K562 (cell line): ENCODE measurements around the gene PLA2G4A. TPM values are rescaled to one million over a fixed set of nuclear protein-coding genes. Genes with fewer than 3 reads are reported as not detected.

Source experiments
- ATAC-seq: fragments of 200-7000 bp; cut with Tn5 transposase; 3 replicates; pipeline ENCODE4 v1.9.1; 2020; ENCODE audit warnings: moderate library complexity
- BruUV-seq: library from RNA; stranded (reverse); fragments of 400-500 nt; replicated peaks from 2 replicates; lab custom pipeline; 2021; lab: Mats Ljungman, UMichigan
- CTCF ChIA-PET: fragments of 300-600 bp; formaldehyde crosslinking; extraction: SDS; loops from one replicate; lab custom pipeline; 2021; ENCODE audit warnings: low intra/inter-chr PET ratio; lab: Yijun Ruan, JAX
- POLR2A ChIA-PET: fragments of 300-600, 350-650 bp; sonication (Branson Sonifier 250); formaldehyde crosslinking; extraction: SDS; loops from one replicate; lab custom pipeline; 2021; ENCODE audit warnings: antibody characterized with exemption, inconsistent platforms; lab: Yijun Ruan, JAX
- DNase-seq, 4 experiments: peaks; one replicate each; pipeline versions ENCODE4 v3.0.0 to v3.0.0-alpha.2; 2011 to 2018; ENCODE audit warnings: low spot score in 3 of 4, mixed read lengths in 3 of 4; ENCODE audit errors: extremely low read depth in 1 of 4
- FAIRE-seq: peaks from 2 replicates; lab custom pipeline; 2011; peaks lifted over from hg19 to GRCh38; lab: Jason Lieb, UNC
- H2AFZ ChIP-seq: 2 replicates; pipeline ENCODE4 v1.6.0; 2011; ENCODE audit warnings: low read depth, low read length, control low read depth, inconsistent platforms
- H3K27ac ChIP-seq: fragments of 200-600 bp; 3 replicates; pipeline ENCODE4 v1.8.0; 2011; ENCODE audit warnings: low read depth, mild to moderate bottlenecking, control low read depth, inconsistent platforms, low read length, moderate library complexity, mixed read lengths; ENCODE audit errors: extremely low read depth
- H3K27me3 ChIP-seq, 2 experiments: fragments of 300-600 bp in 1 of 2; 2 replicates in 1 of 2; 3 replicates in 1 of 2; pipeline versions ENCODE4 v1.6.0 to v1.8.0; 2011; ENCODE audit warnings: inconsistent platforms in 2 of 2, low read length in 2 of 2, mild to moderate bottlenecking in 1 of 2, mixed read lengths in 1 of 2, moderate library complexity in 1 of 2; ENCODE audit not compliant: control insufficient read depth in 2 of 2, insufficient read depth in 2 of 2
- H3K36me3 ChIP-seq: fragments of 300-600 bp; 3 replicates; pipeline ENCODE4 v1.8.0; 2011; ENCODE audit warnings: mild to moderate bottlenecking, low read length, inconsistent platforms; ENCODE audit not compliant: control insufficient read depth, insufficient read depth
- H3K4me1 ChIP-seq, 2 experiments: fragments of 200-600 bp in 1 of 2; replicated peaks in 1 of 2; 2 replicates in 1 of 2; 3 replicates in 1 of 2; pipeline versions ENCODE4 v1.5.1 to v1.8.0; 2011; ENCODE audit warnings: inconsistent platforms in 2 of 2, low read length in 2 of 2, mild to moderate bottlenecking in 1 of 2, mixed read lengths in 1 of 2, moderate library complexity in 1 of 2; ENCODE audit not compliant: control insufficient read depth in 2 of 2, insufficient read depth in 2 of 2
- H3K4me2 ChIP-seq: 2 replicates; pipeline ENCODE4 v1.6.1; 2011; ENCODE audit warnings: low read length, control low read depth, inconsistent platforms, mixed read lengths; ENCODE audit not compliant: insufficient read depth
- H3K4me3 ChIP-seq: fragments of 200-600 bp; sonication (generic), shearing (Covaris generic); 2 replicates; pipeline ENCODE4 v1.5.1; 2016; ENCODE audit warnings: control low read depth, inconsistent platforms
- H3K79me2 ChIP-seq: fragments of 200-600 bp; 3 replicates; pipeline ENCODE4 v1.8.0; 2011; ENCODE audit warnings: low read length, inconsistent platforms; ENCODE audit not compliant: control insufficient read depth, insufficient read depth
- H3K9ac ChIP-seq, 2 experiments: 2 replicates each; pipeline versions ENCODE4 v1.6.0 to v1.6.1; 2011; ENCODE audit warnings: low read depth in 2 of 2, low read length in 2 of 2, control low read depth in 1 of 2, inconsistent platforms in 1 of 2, mild to moderate bottlenecking in 1 of 2, mixed read lengths in 1 of 2; ENCODE audit not compliant: insufficient read depth in 1 of 2
- H3K9me1 ChIP-seq: one replicate; pipeline ENCODE4 v1.6.0; 2011; ENCODE audit warnings: inconsistent platforms, mild to moderate bottlenecking, low read length, moderate library complexity; ENCODE audit not compliant: control insufficient read depth, insufficient read depth
- H3K9me3 ChIP-seq: replicated peaks from 2 replicates; pipeline ENCODE4 v1.5.1; 2011; ENCODE audit warnings: low read depth, low read length, inconsistent platforms; ENCODE audit not compliant: control insufficient read depth, insufficient read depth
- H4K20me1 ChIP-seq: replicated peaks from 2 replicates; pipeline ENCODE4 v1.6.1; 2011; ENCODE audit warnings: low read length, inconsistent platforms, mixed read lengths; ENCODE audit not compliant: control insufficient read depth, insufficient read depth
- ARID1B ChIP-seq: fragments of 450-650 bp; IDR thresholded peaks from 2 replicates; pipeline ENCODE4 v1.6.1; 2016; ENCODE audit warnings: antibody characterized with exemption, mild to moderate bottlenecking, inconsistent platforms
- MAZ ChIP-seq, 2 experiments: fragments of 450-650 bp in 1 of 2; sonication (generic) in 1 of 2; formaldehyde crosslinking; IDR thresholded peaks in 1 of 2; conservative IDR thresholded peaks in 1 of 2; 2 replicates each; pipeline versions ENCODE4 v1.4.0 to v1.5.0; 2020; ENCODE audit warnings: mild to moderate bottlenecking in 1 of 2, missing genetic modification reagents in 1 of 2
- POLR2AphosphoS2 ChIP-seq: IDR thresholded peaks from 2 replicates; pipeline ENCODE4 v1.6.1; 2012; ENCODE audit warnings: low read length, improper control_type of control experiment
- TFAM ChIP-seq: fragments of 250-450 bp; sonication (Bioruptor Pico); conservative IDR thresholded peaks from 2 replicates; pipeline ENCODE4 v1.5.0; 2021; ENCODE audit warnings: mild to moderate bottlenecking, moderate library complexity
- TRIM24 ChIP-seq, 2 experiments: fragments of 450-650 bp; IDR thresholded peaks; 2 replicates each; pipeline ENCODE4 v1.6.1; 2016
- ZBTB17 ChIP-seq: fragments of 450-650 bp; formaldehyde crosslinking; IDR thresholded peaks from 2 replicates; pipeline ENCODE4 v1.4.0; 2020; ENCODE audit warnings: mild to moderate bottlenecking
- ZNF586 ChIP-seq: fragments of 450-650 bp; formaldehyde crosslinking; conservative IDR thresholded peaks from 2 replicates; pipeline ENCODE4 v1.4.0; 2020; ENCODE audit warnings: mild to moderate bottlenecking, moderate library complexity
- WGBS: fragments of 100-300 bp; shearing (Covaris generic); methylation state at CpG from one replicate; pipeline ENCODE4 v1.1.6; 2016; ENCODE audit warnings: low coverage, mixed read lengths; ENCODE audit not compliant: insufficient coverage; ENCODE audit errors: missing lambda C conversion rate; 5-methylcytosine and 5-hydroxymethylcytosine counted together
- in situ Hi-C: fragments of 300-500 bp; cut with MboI; formaldehyde crosslinking; loops from 4 replicates; pipeline ENCODE4 v1.15.0; 2018; ENCODE audit warnings: inconsistent platforms, mixed read lengths
- intact Hi-C: fragments of 100-400 bp; cut with micrococcal nuclease; formaldehyde crosslinking; loops from 2 replicates; pipeline ENCODE4 v1.14.2; 2022
- polyA plus RNA-seq, 8 experiments: library from polyadenylated mRNA; depleted of rRNA in 4 of 8; stranded (reverse) in 5 of 8; unstranded in 3 of 8; fragments of >200 nt; fragmentation: Nextera tagmentation in 2 of 8; fragmentation: Illumina TruSeq in 1 of 8; extraction: Ambion mirVana in 2 of 8; extraction: Trizol in 1 of 8; gene quantifications; 2 replicates each; pipeline versions ENCODE4 v1.2.1 to v1.2.3, GENCODE V29; 2011 to 2014; ENCODE audit warnings: inconsistent platforms in 1 of 8, missing spikeins in 1 of 8
- total RNA-seq, 7 experiments: library from RNA; depleted of rRNA in 6 of 7; stranded (reverse); fragments of >200 nt in 6 of 7; fragmentation: Illumina TruSeq in 2 of 7; extraction: Trizol in 2 of 7; gene quantifications; 2 replicates each; pipeline versions ENCODE4 v1.2.1 to v1.2.3, GENCODE V29; 2011 to 2021; ENCODE audit warnings: low replicate concordance in 1 of 7
- TF ChIP-seq, protein P1 (sequence below), 2 experiments: fragments of 250-450 bp in 1 of 2; fragments of 450-650 bp in 1 of 2; sonication (Bioruptor Pico) in 1 of 2; IDR thresholded peaks; 2 replicates each; pipeline versions ENCODE4 v1.6.1 to v1.8.0; 2016 to 2021; ENCODE audit warnings: mild to moderate bottlenecking in 2 of 2, moderate library complexity in 2 of 2, missing compliant biosample characterization in 1 of 2, missing genetic modification characterization in 1 of 2
- TF ChIP-seq, protein P2 (sequence below): fragments of 450-650 bp; formaldehyde crosslinking; IDR thresholded peaks from 2 replicates; pipeline ENCODE4 v1.4.0; 2020; ENCODE audit warnings: mild to moderate bottlenecking, moderate library complexity

The PLA2G4A gene
- total and polyA plus RNA-seq, 9 of the 15 experiments (the other 6 are each of a cell fraction or from before 2014, with no cell fraction given) = 0.04 to 0.71 (median 0.22) TPM; not detected in 4

DNA sequence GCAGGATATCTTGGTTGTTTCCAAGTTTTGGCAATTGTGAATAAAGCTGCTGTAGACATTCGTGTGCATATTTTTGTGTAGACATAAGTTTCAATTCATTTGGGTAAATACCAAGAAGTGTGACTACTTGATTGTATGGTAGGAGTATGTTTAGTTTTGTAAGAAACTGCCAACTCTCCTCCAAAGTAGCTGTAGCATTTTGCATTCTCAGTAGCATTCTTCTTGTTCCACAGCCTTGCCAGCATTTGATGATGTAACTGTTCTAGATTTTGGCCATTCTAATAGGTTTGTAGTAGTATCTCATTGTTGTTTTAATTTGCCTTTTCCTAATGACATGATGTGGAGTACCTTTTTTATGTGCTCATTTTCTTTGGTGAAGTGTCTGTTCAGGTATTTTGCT, 38.6 kb upstream of the PLA2G4A start:
- no peak for FAIRE-seq
- Histone ChIP-seq H3K27me3 (no peaks in the 10 kb centered on the region), H3K4me3 (no peak overlapping the region), H3K4me2 (no peak overlapping the region), H4K20me1 (no peaks in the 10 kb centered on the region), H2AFZ (no peak overlapping the region), H3K9me3 (peaks cover 2% of the 10 kb centered on the region; the same call in 1 of the 2 replicates), H3K36me3 (no peaks in the 10 kb centered on the region), H3K9me1 (no peaks in the 10 kb centered on the region), H3K9ac (no peak overlapping the region), H3K79me2 (no peaks in the 10 kb centered on the region), H3K4me1 (no peaks in the 10 kb centered on the region), H3K27ac (no peak overlapping the region)
- TF ChIP-seq ZNF586 (CRISPR knock-in tag) = no peak
- TF ChIP-seq, protein P1, sequence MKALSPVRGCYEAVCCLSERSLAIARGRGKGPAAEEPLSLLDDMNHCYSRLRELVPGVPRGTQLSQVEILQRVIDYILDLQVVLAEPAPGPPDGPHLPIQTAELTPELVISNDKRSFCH (CRISPR knock-in tag; IDR thresholded peaks at IDR 0.05) = no peak
- TF ChIP-seq, protein P1 (tag; IDR thresholded peaks at IDR 0.05) = no peak
- TF ChIP-seq TRIM24 (IDR thresholded peaks at IDR 0.05) = no peak
- TF ChIP-seq, protein P2, sequence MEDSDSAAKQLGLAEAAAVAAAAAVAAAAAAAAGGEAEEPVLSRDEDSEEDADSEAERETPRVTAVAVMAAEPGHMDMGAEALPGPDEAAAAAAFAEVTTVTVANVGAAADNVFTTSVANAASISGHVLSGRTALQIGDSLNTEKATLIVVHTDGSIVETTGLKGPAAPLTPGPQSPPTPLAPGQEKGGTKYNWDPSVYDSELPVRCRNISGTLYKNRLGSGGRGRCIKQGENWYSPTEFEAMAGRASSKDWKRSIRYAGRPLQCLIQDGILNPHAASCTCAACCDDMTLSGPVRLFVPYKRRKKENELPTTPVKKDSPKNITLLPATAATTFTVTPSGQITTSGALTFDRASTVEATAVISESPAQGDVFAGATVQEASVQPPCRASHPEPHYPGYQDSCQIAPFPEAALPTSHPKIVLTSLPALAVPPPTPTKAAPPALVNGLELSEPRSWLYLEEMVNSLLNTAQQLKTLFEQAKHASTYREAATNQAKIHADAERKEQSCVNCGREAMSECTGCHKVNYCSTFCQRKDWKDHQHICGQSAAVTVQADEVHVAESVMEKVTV (CRISPR knock-in tag) = no peak
- TF ChIP-seq POLR2AphosphoS2 = no peak
- TF ChIP-seq ZBTB17 (CRISPR knock-in tag) = no peak
- TF ChIP-seq ARID1B = no peak
- TF ChIP-seq MAZ (CRISPR knock-in tag; conservative IDR thresholded peaks at IDR 0.05 in 1 of 2, IDR thresholded peaks at IDR 0.05 in 1 of 2) = no peak
- TF ChIP-seq TFAM = no peak
- DNase-seq = no peak
- in situ Hi-C loops = no loop called here
- ATAC-seq = no peak
- CTCF ChIA-PET = no interaction called here
- BruUV-seq = no TSS peak
- POLR2A ChIA-PET = no interaction called here
- 0% methylated on average over 1 of the region's 1 CpG for WGBS
- intact Hi-C loops = no loop called here
